SU-DHL-6 (cell line): Measurements from ENCODE around the gene CSNK1G2.

Source experiments
- H2AFZ ChIP-seq: fragments of 200-600 bp; sonication (generic); 2 replicates; pipeline ENCODE4 v1.6.1; 2014; ENCODE audit warnings: low read depth, mild to moderate bottlenecking, moderate library complexity, mixed read lengths, antibody characterized with exemption, low read length; ENCODE audit not compliant: severe bottlenecking
- H3F3A ChIP-seq: fragments of 200-600 bp; shearing (Covaris generic); 2 replicates; pipeline ENCODE4 v1.6.0; 2016; ENCODE audit warnings: antibody characterized with exemption, mild to moderate bottlenecking; ENCODE audit not compliant: insufficient read depth
- H3K27ac ChIP-seq: fragments of 200-600 bp; sonication (generic); 2 replicates; pipeline ENCODE4 v1.5.1; 2016; ENCODE audit warnings: low read depth, mild to moderate bottlenecking, low read length, moderate library complexity, mixed read lengths
- H3K27me3 ChIP-seq: fragments of 200-600 bp; sonication (generic), shearing (Covaris generic); 2 replicates; pipeline ENCODE4 v1.6.0; 2014; ENCODE audit warnings: mild to moderate bottlenecking, low read length
- H3K36me3 ChIP-seq: fragments of 200-600 bp; sonication (generic); 2 replicates; pipeline ENCODE4 v1.6.1; 2014; ENCODE audit warnings: mild to moderate bottlenecking, low read length, mixed read lengths
- H3K4me2 ChIP-seq: fragments of 300-600, 200-600 bp; shearing (Covaris generic), sonication (generic); 2 replicates; pipeline ENCODE4 v1.6.0; 2014; ENCODE audit warnings: low read length, low read depth, mild to moderate bottlenecking; ENCODE audit not compliant: poor library complexity, severe bottlenecking
- H3K4me3 ChIP-seq: fragments of 200-600 bp; sonication (generic); 2 replicates; pipeline ENCODE4 v1.5.1; 2014; ENCODE audit warnings: antibody characterized with exemption, low read length, mild to moderate bottlenecking, mixed read lengths; ENCODE audit not compliant: insufficient read depth, poor library complexity, severe bottlenecking
- H3K79me2 ChIP-seq: fragments of 200-600 bp; sonication (generic); 2 replicates; pipeline ENCODE4 v1.6.1; 2014; ENCODE audit warnings: mild to moderate bottlenecking, low read length, moderate library complexity; ENCODE audit not compliant: insufficient read depth
- H3K9ac ChIP-seq: fragments of 200-600 bp; sonication (generic); 2 replicates; pipeline ENCODE4 v1.7.0; 2014; ENCODE audit warnings: mild to moderate bottlenecking, low read length
- H3K9me2 ChIP-seq: fragments of 200-600 bp; sonication (generic); replicated peaks from 2 replicates; pipeline ENCODE4 v1.6.1; 2014; ENCODE audit warnings: low read length; ENCODE audit not compliant: insufficient read depth
- H3K9me3 ChIP-seq: fragments of 200-600 bp; sonication (generic); 2 replicates; pipeline ENCODE4 v1.6.1; 2014; ENCODE audit warnings: low read length, mixed read lengths; ENCODE audit not compliant: insufficient read depth
- H4K20me1 ChIP-seq: fragments of 200-600 bp; sonication (generic); 2 replicates; pipeline ENCODE4 v1.6.1; 2014; ENCODE audit warnings: low read depth, mild to moderate bottlenecking, antibody characterized with exemption, low read length, moderate library complexity, mixed read lengths
- EZH2phosphoT487 ChIP-seq: fragments of 200-600 bp; sonication (generic), shearing (Covaris generic); conservative IDR thresholded peaks from 2 replicates; pipeline ENCODE4 v1.6.1; 2018; ENCODE audit warnings: mild to moderate bottlenecking, antibody characterized with exemption, low read length, moderate library complexity, mixed read lengths
- TF ChIP-seq, protein P1 (sequence below): fragments of 200-600 bp; sonication (generic); IDR thresholded peaks from one replicate; pipeline ENCODE4 v1.5.1; 2017; ENCODE audit warnings: antibody characterized with exemption, mild to moderate bottlenecking, low read length, moderate library complexity; ENCODE audit not compliant: insufficient read depth, poor library complexity, severe bottlenecking

The CSNK1G2 gene

DNA sequence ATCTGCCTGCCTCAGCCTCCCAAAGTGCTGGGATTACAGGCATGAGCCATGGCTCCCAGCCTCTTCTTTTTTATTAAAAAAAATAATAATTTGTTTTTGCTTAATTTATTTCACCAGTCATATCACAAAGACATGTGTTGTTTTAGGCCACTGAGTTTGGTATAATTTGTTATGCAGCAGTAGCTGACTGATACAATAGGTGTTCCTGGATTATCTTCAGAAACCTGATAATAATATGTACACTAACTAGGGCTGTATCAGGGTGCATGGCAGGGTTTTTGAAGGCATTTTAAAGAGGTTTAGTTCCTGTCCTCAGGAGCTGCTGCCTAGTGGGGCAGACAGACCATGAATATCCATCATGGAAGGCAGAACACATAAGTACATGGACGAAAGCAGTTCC lies 9.5 kb upstream of the CSNK1G2 start:
- no peaks in the 10 kb centered on the region for H3K36me3 ChIP-seq
- TF ChIP-seq, protein P1, sequence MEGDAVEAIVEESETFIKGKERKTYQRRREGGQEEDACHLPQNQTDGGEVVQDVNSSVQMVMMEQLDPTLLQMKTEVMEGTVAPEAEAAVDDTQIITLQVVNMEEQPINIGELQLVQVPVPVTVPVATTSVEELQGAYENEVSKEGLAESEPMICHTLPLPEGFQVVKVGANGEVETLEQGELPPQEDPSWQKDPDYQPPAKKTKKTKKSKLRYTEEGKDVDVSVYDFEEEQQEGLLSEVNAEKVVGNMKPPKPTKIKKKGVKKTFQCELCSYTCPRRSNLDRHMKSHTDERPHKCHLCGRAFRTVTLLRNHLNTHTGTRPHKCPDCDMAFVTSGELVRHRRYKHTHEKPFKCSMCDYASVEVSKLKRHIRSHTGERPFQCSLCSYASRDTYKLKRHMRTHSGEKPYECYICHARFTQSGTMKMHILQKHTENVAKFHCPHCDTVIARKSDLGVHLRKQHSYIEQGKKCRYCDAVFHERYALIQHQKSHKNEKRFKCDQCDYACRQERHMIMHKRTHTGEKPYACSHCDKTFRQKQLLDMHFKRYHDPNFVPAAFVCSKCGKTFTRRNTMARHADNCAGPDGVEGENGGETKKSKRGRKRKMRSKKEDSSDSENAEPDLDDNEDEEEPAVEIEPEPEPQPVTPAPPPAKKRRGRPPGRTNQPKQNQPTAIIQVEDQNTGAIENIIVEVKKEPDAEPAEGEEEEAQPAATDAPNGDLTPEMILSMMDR: no peak
- TF ChIP-seq EZH2phosphoT487: no peak
- no peak overlapping the region for H3K4me3 ChIP-seq
- no peak overlapping the region for H3K9ac ChIP-seq
- no peaks in the 10 kb centered on the region for H3K27me3 ChIP-seq
- H3K27ac ChIP-seq: no peak overlapping the region
- no peaks in the 10 kb centered on the region for H3K9me3 ChIP-seq
- no peak overlapping the region for H2AFZ ChIP-seq
- H3F3A ChIP-seq: no peaks in the 10 kb centered on the region
- H4K20me1 ChIP-seq: no peaks in the 10 kb centered on the region
- no peak overlapping the region for H3K4me2 ChIP-seq
- H3K9me2 ChIP-seq: no peaks in the 10 kb centered on the region
- H3K79me2 ChIP-seq: no peaks in the 10 kb centered on the region

DNA sequence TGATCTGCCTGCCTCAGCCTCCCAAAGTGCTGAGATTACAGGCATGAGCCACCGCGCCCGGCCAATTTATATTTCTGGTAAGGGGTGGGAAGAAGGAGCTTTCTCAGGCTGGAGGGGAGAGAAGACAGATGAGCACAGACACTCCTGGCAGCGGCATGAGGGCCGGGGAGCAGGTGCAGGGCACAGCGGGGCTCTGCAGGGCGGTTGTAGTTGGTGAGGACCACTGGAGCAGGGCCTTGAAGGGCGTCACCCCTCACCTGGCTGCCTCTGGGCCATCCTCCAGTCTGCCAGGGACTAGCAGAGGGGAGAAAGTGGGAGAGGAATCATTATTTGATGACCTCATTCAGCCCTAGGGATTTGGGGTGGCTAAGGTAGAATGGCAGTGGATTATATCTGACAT lies 8.6 kb upstream of the CSNK1G2 start:
- TF ChIP-seq EZH2phosphoT487: no peak
- TF ChIP-seq, protein P1: no peak
- Histone ChIP-seq H3K36me3 (no peaks in the 10 kb centered on the region), H3K4me2 (no peak overlapping the region), H3K9ac (no peak overlapping the region), H2AFZ (no peak overlapping the region), H3F3A (no peaks in the 10 kb centered on the region), H3K27ac (no peak overlapping the region), H3K9me2 (no peaks in the 10 kb centered on the region), H3K27me3 (no peaks in the 10 kb centered on the region), H3K9me3 (no peaks in the 10 kb centered on the region), H3K4me3 (no peak overlapping the region), H4K20me1 (no peaks in the 10 kb centered on the region), H3K79me2 (no peaks in the 10 kb centered on the region)

DNA sequence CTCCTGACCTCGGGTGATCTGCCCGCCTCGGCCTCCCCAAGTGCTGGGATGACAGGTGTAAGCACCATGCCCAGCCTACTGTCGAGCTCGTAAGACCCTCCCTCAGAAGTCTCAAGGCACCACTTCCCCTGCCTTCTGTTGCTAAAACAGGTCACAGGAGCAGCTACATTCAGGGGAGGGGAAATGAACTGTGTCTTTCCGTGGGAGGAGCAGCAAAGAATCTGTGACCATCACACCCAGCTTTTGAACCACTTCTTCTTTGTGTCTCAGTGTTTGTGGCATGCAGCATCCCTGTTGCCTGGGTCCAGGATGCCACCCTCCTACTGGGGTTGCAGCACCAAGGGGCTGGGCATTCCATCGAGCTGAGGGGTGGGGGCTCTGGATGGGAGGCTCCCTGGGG lies 7.7 kb upstream of the CSNK1G2 start:
- Histone ChIP-seq H3K4me3 (no peak overlapping the region), H3K4me2 (no peak overlapping the region), H3K36me3 (no peaks in the 10 kb centered on the region), H3K27ac (no peak overlapping the region), H3K79me2 (no peaks in the 10 kb centered on the region), H4K20me1 (no peaks in the 10 kb centered on the region), H3K9me2 (no peaks in the 10 kb centered on the region), H2AFZ (no peak overlapping the region), H3F3A (no peaks in the 10 kb centered on the region), H3K27me3 (no peaks in the 10 kb centered on the region), H3K9me3 (no peaks in the 10 kb centered on the region), H3K9ac (no peak overlapping the region)
- TF ChIP-seq, protein P1: no peak
- no peak for TF ChIP-seq EZH2phosphoT487
